GM21723 (cell line): ENCODE results near the gene ACSL6.

Experiments used
- ATAC-seq: cut with Tn5 transposase; IDR thresholded peaks from one replicate; pipeline ENCODE4 v1.9.1; 2021; ENCODE audit warnings: mild to moderate bottlenecking, moderate library complexity; ENCODE audit not compliant: unreplicated experiment

Gene ACSL6

GRCh38 chr5:132011622-132012343 is at the start of gene ACSL6:
Gene ACSL6, minus strand, starts transcription at chr5:132011658. Its CDS starts 105 bp downstream, at chr5:132011553.
- no peak for ATAC-seq

GRCh38 chr5:132060501-132061161 is 49.2 kb upstream of the ACSL6 start, which contains the start of gene IL3:
Gene IL3, plus strand, starts transcription at chr5:132060655. Its CDS starts 52 bp downstream, at chr5:132060707.
- no peak for ATAC-seq

GRCh38 chr5:132059696-132060500 is 48.4 kb upstream of the ACSL6 start:
- ATAC-seq: no peak

- no peak for ATAC-seq
Measured at GRCh38 chr5:132059043-132059695, 47.7 kb upstream of the ACSL6 start.

- no peak for ATAC-seq
Measured at GRCh38 chr5:132058646-132059042, 47.2 kb upstream of the ACSL6 start.

GRCh38 chr5:132057498-132058255 is 46.2 kb upstream of the ACSL6 start:
- no peak for ATAC-seq

GRCh38 chr5:132056610-132057497 is 45.4 kb upstream of the ACSL6 start:
- ATAC-seq: no peak

GRCh38 chr5:132055808-132056609 is 44.6 kb upstream of the ACSL6 start:
- ATAC-seq: no peak

- ATAC-seq: no peak
Measured at GRCh38 chr5:132055441-132055807, 44.0 kb upstream of the ACSL6 start.

- no peak for ATAC-seq
Measured at GRCh38 chr5:132054697-132055440, 43.4 kb upstream of the ACSL6 start.

- no peak for ATAC-seq
Measured at GRCh38 chr5:132054031-132054696, 42.7 kb upstream of the ACSL6 start.

- ATAC-seq: no peak
Measured at GRCh38 chr5:132053483-132053882, 42.0 kb upstream of the ACSL6 start.

- no peak for ATAC-seq
Measured at GRCh38 chr5:132052520-132052919, 41.1 kb upstream of the ACSL6 start.

GRCh38 chr5:132050661-132051552 is 39.4 kb upstream of the ACSL6 start:
- ATAC-seq: no peak

GRCh38 chr5:132050136-132050535 is 38.7 kb upstream of the ACSL6 start:
- ATAC-seq: no peak

- ATAC-seq: no peak
Measured at GRCh38 chr5:132049559-132049958, 38.1 kb upstream of the ACSL6 start.
